ENCODE data around the gene DYNC2LI1. TPM values are rescaled to one million over a fixed set of nuclear protein-coding genes. Genes with fewer than 3 reads are reported as not detected.

The DYNC2LI1 gene
- total and polyA plus RNA-seq, 2 of the 8 experiments (the other 6 are each of a cell fraction or from before 2014, with no cell fraction given): 3.9 to 7.6 TPM

DNA sequence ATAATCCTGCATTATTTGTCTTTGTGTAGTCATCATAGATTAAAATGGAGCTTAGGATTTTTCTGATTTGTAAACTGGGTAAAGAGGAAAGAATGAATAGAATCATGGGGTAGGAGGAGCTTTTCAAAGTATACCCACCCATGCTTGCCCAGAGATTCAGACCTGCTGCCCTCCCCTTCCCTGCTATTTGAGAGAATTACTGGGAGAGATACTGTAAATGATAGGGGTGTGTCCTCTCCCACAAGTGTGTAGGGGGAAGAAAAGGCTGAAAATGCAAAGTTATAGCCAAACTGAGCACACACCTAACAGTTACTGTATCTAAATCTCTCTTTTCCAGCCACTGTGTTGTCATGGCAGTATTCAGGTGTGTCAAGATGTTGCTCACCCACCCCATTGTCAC is 21.5 kb upstream of the DYNC2LI1 start (continued):
- TF ChIP-seq GTF2F1 (IDR thresholded peaks at IDR 0.05; ENCODE audit: borderline replicate concordance, low read depth, low read length): no peak
- TF ChIP-seq EGR1 (IDR thresholded peaks at IDR 0.05; ENCODE audit: borderline replicate concordance, low read depth, low read length): no peak
- no peak for TF ChIP-seq ASH2L (IDR thresholded peaks at IDR 0.05; ENCODE audit: low read length)
- no peak for TF ChIP-seq RNF2 (IDR thresholded peaks at IDR 0.05; ENCODE audit: borderline replicate concordance, low read depth, low read length, missing control alignments, poor library complexity, severe bottlenecking)
